Mesothelial cell of epicardium (in vitro differentiated cells): Measurements from ENCODE around the gene CDX2. TPM values are rescaled to one million over a fixed set of nuclear protein-coding genes. Genes with fewer than 3 reads are reported as not detected.

Experiments
- DNase-seq, 2 experiments: peaks; one replicate each; pipeline ENCODE4 v3.0.0; 2021; ENCODE audit warnings: low spot score in 2 of 2; ENCODE audit not compliant: unreplicated experiment in 2 of 2
- H3K27ac Mint-ChIP-seq: 2 replicates; pipeline ENCODE4 v1.8.0; 2021; ENCODE audit warnings: mixed read lengths
- H3K27me3 Mint-ChIP-seq: 2 replicates; pipeline ENCODE4 v1.8.0; 2021; ENCODE audit warnings: low read depth, mixed read lengths
- H3K36me3 Mint-ChIP-seq: 2 replicates; pipeline ENCODE4 v1.8.0; 2021; ENCODE audit warnings: mixed read lengths
- H3K4me1 Mint-ChIP-seq: 2 replicates; pipeline ENCODE4 v1.8.0; 2021; ENCODE audit warnings: mixed read lengths
- H3K4me3 Mint-ChIP-seq: 2 replicates; pipeline ENCODE4 v1.8.0; 2021; ENCODE audit warnings: mild to moderate bottlenecking, moderate library complexity, mixed read lengths
- H3K9me3 Mint-ChIP-seq: 2 replicates; pipeline ENCODE4 v1.8.0; 2021; ENCODE audit warnings: mixed read lengths
- total RNA-seq: library from RNA; stranded (reverse); gene quantifications from 3 replicates; pipeline ENCODE4 v1.2.1, GENCODE V29; 2021
- TF ChIP-seq, protein P1 (sequence below): fragments of 200-600 bp; sonication (generic); IDR thresholded peaks from one replicate; pipeline ENCODE4 v1.5.0; 2021; ENCODE audit warnings: antibody characterized with exemption; ENCODE audit not compliant: unreplicated experiment

CDX2 gene, protein sequence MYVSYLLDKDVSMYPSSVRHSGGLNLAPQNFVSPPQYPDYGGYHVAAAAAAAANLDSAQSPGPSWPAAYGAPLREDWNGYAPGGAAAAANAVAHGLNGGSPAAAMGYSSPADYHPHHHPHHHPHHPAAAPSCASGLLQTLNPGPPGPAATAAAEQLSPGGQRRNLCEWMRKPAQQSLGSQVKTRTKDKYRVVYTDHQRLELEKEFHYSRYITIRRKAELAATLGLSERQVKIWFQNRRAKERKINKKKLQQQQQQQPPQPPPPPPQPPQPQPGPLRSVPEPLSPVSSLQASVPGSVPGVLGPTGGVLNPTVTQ
- 0.05 to 0.16 TPM in 2 of 3 replicates, not detected in the other for total RNA-seq

DNA sequence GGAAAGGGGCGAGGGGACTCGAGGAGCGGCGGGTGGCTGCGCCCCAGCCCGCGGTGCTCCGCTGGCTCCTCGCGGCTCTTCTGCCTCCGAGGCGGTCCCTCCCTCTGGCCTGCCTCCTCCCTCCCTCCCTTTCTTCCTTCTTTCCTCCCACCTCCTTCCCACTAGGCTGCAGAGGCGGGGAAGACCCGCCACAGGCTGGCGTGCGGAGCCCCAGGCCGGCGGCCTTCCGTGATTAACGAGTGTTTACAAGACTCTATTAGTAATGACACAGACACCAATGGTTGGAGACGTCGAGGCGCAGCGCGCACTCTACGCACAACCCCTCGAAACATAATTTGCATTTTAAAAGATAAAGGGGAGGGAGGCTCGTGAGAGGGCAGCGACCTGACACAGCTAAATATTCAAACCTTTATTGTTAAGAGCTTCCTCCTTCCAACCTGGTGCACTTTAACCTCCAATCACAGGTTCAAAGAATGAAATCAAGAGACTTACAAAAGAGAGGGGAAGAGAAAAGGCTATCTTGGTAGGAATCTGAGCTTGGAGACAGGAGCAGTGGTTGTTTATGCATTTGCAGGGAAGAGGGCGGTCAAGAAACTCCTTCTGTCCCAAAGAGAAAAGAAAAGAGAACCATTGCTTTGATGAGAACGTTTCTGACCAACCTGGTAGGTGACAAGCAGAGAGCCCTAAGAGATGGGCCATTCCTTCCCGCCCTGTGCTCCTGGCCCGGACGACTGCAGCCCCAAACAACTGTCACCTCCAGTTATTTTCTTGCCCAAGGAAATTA lies at the start of gene CDX2:
Gene CDX2, minus strand, starts transcription at position 234 of the 784 bp plus-strand sequence. CDS start 309 bp downstream, outside the sequence.
- Mint-ChIP-seq H3K4me3 (peak within 1 kb of the TSS; percentile 54), H3K36me3 (no peaks in the 10 kb centered on the region)

DNA sequence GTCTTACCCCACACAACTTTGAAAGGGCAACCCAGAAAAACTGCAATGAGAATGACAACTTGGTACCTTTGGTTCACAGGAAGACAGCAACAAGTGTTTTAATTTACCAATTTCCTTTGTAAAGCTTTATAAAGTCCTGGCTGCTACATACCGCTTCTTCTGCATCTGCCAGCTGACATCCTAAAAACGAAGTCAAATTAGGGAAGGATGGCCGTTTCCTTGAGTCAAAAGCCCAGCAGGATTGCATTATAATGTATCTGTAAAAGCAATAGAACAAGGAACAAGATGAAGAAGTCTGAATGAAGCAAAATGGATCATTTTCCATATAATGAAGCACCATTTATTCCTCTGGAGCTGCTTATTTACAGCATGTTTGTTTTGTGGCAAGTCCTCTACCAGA lies 45.2 kb upstream of the CDX2 start:
- H3K9me3 Mint-ChIP-seq = no peaks in the 10 kb centered on the region
- H3K4me1 Mint-ChIP-seq = peaks cover 11% of the 10 kb centered on the region
- TF ChIP-seq, protein P1, sequence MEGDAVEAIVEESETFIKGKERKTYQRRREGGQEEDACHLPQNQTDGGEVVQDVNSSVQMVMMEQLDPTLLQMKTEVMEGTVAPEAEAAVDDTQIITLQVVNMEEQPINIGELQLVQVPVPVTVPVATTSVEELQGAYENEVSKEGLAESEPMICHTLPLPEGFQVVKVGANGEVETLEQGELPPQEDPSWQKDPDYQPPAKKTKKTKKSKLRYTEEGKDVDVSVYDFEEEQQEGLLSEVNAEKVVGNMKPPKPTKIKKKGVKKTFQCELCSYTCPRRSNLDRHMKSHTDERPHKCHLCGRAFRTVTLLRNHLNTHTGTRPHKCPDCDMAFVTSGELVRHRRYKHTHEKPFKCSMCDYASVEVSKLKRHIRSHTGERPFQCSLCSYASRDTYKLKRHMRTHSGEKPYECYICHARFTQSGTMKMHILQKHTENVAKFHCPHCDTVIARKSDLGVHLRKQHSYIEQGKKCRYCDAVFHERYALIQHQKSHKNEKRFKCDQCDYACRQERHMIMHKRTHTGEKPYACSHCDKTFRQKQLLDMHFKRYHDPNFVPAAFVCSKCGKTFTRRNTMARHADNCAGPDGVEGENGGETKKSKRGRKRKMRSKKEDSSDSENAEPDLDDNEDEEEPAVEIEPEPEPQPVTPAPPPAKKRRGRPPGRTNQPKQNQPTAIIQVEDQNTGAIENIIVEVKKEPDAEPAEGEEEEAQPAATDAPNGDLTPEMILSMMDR = no peak
- H3K27ac Mint-ChIP-seq = no peak overlapping the region
- no peak for DNase-seq
- H3K27me3 Mint-ChIP-seq = peaks cover 17% of the 10 kb centered on the region
- H3K4me3 Mint-ChIP-seq = no peak overlapping the region
- no peaks in the 10 kb centered on the region for H3K36me3 Mint-ChIP-seq

More for the DNA sequence above, at the start of gene CDX2:
- no peak for DNase-seq
- Mint-ChIP-seq H3K9me3 (no peaks in the 10 kb centered on the region), H3K27ac (no peak within 1 kb of the TSS), H3K27me3 (peaks cover 100% of the 10 kb centered on the region), H3K4me1 (peaks cover 26% of the 10 kb centered on the region)
- TF ChIP-seq, protein P1 = no peak

DNA sequence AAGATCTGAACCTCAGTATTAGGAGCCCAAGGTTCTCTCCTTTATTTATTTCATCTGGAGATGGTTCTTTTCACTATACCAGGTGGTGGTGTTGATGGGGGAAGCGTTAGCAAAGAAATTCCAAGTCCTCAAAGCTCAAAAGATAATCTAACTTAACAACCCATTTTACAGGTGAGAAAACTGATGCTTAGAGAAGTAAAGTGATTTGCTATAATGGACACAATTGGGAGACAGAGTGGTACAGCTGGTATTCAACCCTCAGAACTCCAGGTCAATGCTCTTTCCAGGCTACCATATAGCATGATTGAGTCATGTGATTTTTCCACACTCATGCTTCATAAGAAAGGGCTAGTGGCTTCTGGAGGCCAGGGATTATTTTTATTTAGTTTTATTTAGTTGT lies 44.4 kb upstream of the CDX2 start:
- H3K4me1 Mint-ChIP-seq = peaks cover 7% of the 10 kb centered on the region
- no peak for DNase-seq
- H3K27ac Mint-ChIP-seq = no peak overlapping the region
- TF ChIP-seq, protein P1 = no peak
- no peak overlapping the region for H3K4me3 Mint-ChIP-seq
- H3K27me3 Mint-ChIP-seq = peaks cover 19% of the 10 kb centered on the region
- H3K36me3 Mint-ChIP-seq = no peaks in the 10 kb centered on the region
- H3K9me3 Mint-ChIP-seq = no peaks in the 10 kb centered on the region

DNA sequence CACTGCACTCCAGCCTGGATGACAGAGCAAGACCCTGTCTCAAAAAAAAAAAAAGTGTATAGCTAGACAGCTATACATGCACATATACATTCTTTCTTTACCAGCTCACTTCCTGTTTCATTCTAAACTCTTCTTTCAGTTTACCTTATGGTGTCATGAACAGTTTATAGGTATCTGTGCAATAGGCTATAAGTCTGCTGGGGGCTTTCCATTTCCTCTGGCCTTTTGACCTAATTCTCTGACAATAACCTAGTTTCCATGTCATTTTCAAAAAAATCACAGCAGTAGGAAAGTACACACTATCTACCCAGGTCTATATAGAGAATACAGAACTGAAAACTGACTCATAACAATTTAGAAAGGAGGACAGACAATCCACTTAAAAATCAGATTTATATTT lies 43.8 kb upstream of the CDX2 start:
- Mint-ChIP-seq H3K36me3 (no peaks in the 10 kb centered on the region), H3K9me3 (no peaks in the 10 kb centered on the region), H3K4me3 (no peak overlapping the region), H3K27ac (no peak overlapping the region), H3K4me1 (peaks cover 2% of the 10 kb centered on the region), H3K27me3 (peaks cover 19% of the 10 kb centered on the region)
- DNase-seq = no peak
- TF ChIP-seq, protein P1 = no peak

DNA sequence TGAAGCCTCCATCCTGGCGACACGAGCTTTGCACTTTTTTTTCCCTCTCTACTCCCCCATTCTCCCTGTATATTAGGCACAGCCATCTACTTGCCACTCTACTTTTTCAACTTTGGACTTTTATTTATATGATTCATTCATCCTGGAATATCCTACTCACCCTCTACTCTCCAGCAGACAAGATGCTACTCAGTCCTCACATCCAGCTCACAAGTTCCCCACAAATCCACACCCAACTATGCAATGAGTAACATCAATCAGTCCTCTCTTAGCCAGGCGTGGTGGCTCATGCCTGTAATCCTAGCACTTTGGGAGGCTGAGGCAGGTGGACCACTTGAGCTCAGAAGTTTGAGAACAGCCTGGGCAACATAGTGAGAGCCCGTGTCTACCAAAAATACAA lies 43.3 kb upstream of the CDX2 start:
- peaks cover 2% of the 10 kb centered on the region for H3K4me1 Mint-ChIP-seq
- H3K4me3 Mint-ChIP-seq = no peak overlapping the region
- peaks cover 19% of the 10 kb centered on the region for H3K27me3 Mint-ChIP-seq
- no peak overlapping the region for H3K27ac Mint-ChIP-seq
- H3K9me3 Mint-ChIP-seq = no peaks in the 10 kb centered on the region
- no peak for DNase-seq
- TF ChIP-seq, protein P1 = no peak
- no peaks in the 10 kb centered on the region for H3K36me3 Mint-ChIP-seq
